HG03457 (cell line): ENCODE data around the gene KIDINS220.

Experiments
- ATAC-seq: cut with Tn5 transposase; IDR thresholded peaks from one replicate; pipeline ENCODE4 v1.9.1; 2021; ENCODE audit warnings: moderate number of reproducible peaks; ENCODE audit not compliant: unreplicated experiment

KIDINS220 gene

DNA sequence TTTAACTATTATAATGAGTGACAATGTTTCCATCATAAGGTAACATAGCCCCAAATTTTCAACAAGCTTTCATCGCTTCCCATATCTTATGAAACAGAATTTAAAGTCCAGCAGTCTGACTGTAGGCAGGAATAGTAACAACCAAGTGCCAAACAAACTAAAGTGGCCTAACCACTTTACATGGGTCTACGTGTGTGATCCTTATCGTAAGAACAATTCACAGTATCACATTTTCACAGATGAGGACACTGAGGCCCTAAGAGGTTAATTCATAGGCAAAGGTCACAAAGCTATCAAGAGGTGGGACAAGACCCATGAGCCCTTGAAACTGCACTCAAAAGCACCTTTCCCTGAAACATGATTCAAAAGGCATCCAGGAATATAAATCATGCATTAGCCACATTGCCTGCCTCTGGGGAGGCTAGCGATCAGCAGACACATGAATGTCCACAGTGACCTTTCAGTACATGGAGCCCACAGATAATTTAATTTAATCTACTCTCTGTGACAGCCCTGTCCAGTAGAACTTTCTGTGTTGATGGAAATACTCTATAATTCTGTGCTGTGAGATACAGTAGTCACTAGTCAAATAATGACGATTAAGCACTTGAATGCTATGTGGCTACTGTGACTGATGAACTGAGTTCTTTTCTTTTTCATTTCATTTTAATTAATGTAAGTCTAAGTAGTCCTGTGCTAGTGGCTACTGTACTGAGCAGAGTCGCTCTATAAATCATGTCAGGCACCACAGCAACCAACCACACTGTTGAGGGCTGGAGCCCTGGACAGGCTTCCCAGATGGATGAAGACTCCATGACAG lies 30.3 kb downstream of the KIDINS220 start:
- ATAC-seq, result no peak

DNA sequence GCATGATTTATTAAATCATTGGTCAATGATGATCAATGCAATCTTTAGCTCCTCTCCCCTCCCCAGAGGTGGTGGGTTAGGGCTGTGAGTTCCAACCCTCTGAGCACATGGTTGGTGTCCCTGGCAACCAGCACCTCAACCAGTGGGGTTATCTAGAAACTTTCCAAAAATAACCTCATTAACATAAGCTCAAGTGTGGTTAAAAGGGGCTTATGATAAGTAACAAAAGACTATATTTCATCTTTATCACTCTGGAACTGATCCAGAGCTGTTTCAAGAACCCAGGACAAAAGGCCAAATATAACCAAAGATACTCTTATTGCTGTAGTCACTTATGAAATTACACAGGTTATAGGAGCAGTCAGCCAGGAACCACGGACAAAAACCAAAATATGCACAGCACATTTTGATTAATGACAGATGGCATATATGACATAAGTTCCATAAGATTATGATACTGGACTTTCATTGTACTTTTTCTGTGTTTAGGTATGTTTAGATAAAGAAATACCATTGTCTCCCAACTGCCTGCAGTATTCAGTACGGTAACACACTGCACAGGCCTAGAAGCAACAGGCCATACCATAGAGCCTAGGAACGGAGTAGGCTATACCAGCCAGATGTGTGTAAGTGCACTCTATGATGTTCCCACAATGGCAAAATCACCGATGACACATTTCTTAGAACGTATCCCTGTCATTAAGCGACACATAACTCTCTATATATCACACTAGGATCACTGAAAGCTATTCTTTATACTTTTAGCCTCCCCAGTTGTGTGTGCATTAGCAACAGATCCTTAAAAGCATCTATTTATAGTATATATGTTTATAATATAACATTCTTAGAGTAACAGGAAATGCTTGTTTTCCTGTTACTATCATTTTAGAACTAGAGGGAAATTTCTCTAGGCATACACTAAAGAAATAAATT lies 31.9 kb downstream of the KIDINS220 start:
- ATAC-seq, result no peak

DNA sequence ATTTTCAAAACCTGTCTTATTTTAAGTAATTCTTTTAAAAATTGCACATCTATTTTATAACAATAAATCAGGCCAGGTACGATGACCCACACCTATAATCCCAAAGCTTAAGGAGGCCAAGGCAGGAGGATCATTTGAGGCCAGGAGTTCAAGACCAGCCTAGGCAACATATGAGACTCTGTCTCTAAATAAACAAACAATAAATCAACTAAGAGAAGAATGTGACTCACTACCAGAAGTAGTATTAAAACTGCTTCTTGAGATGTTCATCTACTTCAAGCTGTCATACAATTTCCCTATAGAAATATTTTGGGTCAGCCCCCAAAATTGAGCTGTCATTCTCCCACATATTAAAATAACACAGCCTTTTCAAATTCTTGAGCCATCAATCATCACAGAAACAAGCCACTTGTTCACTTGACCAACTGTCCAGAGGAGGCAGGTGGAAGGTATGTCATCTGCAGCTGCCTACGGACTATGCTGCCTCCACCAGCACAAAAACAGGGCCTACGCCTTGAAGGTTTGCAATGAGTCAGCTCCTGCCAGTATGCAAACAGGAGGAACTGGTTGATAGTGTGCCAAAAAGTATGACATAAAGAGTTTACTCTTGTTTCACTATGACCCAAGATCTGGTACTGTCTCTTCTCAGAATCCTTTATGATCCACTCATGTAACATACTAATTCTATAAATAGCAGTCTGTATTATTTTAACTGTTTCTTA lies 33.6 kb downstream of the KIDINS220 start:
- peak; percentile 95 for ATAC-seq

DNA sequence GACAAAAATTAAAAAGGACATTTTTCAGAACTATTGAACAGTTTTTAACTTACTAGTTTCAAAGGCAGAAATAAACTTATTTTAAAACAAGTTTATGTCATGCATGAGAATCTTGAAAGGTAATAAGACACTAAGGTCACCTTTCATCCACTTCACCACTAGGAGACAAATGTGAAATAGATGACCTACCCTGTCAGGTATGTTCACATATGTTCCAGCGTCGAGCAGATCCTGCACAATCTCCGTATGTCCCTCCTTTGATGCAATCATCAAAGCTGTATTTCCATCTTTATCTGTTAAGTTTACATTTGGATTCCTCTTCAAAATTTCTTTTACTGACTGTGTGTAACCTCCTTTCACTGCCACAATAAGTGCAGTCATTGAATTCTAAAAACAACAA lies 34.7 kb downstream of the KIDINS220 start:
- ATAC-seq, result no peak

DNA sequence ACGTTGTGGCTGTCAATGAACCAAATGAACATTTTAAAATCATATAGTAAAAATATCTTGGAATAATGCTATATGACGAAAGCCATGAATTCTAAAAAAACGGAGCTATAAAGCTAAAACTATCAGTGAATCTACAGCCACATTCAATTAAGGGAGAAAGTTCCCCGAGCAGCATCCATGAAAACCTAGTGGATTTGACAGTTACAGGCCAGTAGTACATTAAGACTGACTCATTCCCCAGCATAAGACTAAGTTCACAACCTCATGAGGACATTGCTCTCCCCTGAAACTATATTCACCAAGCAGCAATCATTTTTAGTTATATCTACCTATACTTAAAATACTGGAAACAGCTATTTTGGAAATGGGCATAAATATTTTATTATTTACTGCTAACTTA lies 36.6 kb downstream of the KIDINS220 start:
- ATAC-seq, result no peak

DNA sequence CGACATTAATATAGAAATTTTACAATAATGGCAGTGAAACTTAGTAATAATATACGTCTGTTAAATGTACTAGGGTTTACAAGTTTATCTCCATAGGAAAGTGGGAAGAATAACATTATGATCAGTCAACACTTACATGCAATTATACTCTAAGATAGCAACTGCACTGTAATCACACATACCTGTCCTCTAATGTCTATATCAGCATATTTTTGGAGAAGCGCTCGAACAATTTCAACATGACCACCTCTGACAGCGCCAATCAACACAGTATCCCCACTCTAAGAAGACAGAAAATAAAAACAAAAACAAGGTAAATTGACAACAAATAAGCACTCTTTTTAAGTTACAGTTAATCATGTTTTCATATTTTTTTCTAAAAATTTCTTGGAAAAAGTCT lies 37.2 kb downstream of the KIDINS220 start:
- ATAC-seq, result no peak

DNA sequence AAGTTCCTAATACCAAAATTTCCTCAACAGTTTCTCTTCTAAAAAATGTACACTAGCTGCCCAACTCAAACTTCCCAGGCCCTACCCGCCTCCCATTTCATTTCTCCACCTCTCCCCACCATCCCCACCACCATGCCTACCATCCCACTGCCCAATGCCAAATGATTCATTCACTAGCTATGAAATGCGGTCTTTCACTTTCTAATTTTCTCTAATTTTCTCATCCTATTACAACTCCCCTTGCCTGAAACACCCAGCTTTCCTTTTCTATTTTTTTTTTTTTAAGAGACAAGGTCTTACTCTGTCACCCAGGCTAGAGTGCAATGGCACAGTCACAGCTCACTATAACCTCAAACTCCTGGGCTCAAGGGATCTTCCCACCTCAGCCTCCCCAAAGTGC lies 38.4 kb downstream of the KIDINS220 start:
- ATAC-seq, result no peak

DNA sequence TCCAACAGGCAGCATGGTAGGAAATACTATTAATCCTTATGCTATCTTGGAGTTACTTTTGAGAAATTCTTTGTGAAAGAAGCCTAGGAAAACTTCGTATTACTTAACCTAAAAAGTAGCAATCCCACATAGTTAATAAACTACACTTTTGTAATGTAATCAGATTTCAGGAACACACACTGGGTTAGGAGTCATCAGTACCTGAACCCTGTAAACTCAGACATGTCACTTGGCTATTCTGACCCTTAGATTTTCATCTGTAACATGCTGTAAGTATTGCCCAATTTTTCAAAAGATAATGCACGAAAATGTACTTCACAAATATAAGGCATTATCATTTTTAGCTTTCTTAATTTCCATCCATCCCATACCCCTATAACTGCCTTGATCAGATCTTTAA lies 39.0 kb downstream of the KIDINS220 start:
- ATAC-seq, result no peak

DNA sequence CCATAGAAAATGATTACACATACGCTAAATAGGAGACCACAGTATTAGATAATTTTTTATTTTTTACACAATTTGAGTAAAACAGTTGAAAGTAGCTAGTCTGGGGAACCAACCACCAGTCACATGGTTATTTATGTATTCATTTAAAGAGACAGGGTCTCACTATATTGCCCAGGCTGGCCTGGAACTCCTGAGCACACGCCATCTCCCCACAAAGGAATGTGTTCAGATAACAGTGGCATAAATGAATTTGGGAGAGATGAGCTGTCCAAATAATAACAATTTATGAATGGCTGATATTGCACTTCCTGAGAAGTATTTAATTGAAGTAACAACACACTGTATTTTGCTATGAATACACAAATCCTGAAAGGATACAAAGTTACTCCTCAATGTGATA lies 39.7 kb downstream of the KIDINS220 start:
- ATAC-seq, result no peak

DNA sequence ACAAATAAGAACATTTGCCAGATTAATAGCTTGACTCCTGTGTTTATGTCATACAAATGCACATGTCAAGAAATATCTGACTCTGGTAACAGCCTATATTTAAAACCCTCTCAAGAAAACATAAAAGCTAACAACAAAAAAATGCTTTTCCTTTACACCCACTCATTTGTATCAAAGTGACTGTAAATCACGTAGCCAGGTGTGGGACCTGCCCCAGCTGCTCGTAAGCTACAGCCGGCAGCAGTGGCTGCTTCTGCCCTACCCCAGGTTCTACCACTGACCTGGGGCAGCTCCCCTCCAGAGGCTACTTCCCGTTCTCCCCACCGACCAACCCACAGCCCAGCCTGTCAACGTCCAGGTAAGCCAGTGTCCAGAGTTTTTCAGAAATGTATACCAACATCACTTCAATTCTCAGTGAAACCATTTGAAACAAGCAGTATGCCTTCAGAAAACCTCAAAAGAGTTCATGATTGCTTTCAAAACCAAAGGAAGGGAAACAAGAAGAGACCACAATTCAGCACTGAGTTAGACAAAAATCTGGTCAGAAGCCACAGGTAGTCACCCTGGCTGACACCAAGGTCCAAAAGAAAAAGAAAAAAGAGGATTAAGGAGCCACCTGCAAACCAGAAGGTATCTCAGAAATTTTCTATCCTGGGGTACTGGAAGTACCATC lies 40.4 kb downstream of the KIDINS220 start:
- ATAC-seq, result no peak

DNA sequence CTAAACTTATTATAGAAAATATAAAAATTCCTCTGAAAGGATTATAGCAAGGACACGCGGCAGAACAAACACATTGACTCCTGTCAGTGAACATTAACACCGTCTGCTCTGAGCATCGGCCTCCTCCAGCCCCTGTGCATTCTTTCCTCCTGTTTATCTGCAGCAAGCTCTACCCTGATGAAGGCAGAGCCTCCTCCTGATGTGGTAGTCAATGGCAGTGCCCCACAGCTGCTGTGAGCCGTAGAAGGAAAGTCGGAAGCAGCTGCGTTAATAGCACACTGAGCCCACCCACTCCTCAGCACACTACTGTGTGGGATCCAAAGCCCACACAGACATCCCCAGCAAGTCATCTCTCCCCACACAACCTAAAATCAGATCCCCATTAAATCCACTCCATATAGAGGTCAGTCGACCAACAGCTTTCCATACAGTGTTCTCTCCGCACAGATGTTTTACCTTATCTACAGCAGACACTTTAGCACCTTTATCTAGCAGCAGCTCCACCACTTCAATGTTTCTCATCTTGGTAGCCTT lies 41.0 kb downstream of the KIDINS220 start:
- no peak for ATAC-seq

DNA sequence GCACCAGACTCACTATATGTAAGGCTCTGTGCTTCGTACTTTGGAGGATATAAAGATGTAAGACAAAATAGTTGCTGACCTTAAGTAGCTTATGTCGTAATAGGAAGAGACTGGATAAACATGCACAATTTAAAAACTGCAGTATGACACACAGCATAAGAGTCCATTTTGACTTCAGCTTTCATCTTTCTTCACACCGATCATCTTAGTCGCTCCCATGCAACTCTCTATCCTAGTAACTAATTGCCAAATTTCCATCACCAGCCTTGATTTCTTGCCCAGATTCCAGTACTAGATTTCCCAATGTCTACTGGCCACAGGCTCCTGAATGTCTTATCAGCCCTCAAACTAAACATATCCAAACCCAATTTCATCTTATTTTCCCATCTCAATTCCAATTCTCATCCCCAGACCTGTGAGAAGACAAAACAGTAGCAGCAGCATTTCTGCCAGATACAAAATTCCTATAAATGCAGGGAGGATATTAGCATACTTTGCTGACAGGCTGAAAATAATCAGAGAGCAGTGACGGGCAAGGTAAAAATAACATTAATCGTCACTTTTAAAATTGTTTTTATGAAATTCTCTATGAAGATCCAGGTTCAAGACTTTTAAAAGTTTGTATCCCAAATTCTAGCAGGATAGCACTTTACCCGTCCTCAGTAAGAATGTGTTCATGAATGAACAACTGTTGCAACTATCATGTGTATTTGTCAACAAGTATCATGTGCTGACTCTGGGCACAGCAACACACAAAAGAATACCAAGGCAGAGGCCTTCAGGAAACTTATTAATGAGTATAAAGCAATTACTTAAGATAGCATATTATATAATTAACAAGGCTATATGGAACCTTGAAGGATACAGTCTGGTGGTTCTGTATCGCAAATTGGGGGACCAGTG lies 42.2 kb downstream of the KIDINS220 start:
- no peak for ATAC-seq

DNA sequence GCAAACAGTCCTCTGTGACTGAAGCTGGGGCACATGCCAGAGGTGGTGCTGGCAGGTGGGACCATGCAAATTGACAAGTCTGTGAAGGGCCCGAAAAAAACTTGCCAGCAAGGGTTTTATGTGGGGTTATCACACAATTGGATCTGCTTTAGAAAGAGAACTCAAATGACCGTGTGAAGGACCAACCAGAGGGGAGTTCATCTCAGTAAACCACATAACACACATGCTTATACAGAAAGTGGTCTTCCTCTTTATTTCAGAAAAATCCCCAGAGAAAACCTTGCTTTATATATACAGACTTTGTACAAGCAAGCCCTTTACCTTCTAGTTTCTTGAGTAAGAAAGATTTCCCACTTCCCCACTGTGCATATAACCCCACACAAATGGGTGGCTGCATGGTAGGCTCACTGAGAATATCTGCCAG lies 46.7 kb downstream of the KIDINS220 start:
- ATAC-seq, result no peak

DNA sequence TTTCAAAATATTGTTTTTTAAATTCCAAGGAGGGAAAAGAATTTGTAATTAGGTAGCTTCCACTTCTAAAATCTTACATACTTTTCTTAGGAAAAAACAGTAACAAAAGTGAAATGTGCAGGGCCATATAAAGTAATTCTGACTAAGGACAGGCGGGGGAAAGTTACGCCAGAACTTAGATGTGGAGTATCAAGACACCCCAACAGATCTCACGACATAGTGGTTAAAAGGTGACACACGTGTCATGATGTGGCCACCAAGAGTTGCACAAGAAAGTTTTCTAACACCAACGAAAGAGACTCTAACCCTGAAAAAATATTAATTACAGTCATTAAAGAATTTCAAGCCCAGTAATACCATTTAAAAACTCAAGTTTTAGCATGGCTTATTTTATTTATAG lies 51.0 kb downstream of the KIDINS220 start:
- no peak for ATAC-seq

DNA sequence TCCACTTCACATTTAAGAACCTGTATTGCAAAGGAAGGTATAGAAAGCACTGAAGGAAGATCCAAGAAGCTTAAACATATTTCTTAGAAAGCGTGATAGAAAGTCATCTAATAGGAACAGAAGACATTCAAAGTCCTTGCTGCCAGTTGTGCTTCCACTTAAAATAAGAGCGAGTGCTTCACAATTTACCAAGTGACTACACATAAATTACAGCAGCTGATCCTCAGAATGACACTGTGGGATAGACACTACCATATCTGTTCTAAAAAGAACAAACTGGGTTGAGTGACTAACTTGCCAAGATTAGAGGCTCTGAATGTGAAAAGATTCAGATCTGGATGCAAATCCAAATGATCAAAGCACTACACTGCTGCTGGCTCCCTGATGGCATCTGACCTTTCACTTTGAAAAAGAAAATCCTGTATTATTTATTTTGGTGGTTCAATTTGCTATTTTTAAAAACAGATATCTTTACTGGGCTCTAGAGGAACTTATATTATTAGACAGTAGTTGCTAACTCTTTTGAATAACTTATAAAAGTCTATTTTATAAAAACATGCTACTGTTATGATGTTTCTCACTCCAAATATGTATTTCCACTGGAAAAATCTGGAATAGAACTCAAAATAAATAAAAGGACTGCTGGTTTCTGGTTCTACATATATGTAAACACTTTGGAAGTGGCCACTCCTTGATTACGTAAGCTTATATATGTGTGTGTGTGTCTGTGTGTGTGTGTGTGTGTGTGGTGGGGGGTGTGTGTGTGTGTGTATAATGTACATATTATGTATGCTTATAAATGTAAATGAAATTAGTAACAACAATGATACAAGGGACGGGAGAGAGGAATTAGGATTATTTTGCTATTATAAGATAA lies 57.4 kb downstream of the KIDINS220 start:
- ATAC-seq, result no peak

DNA sequence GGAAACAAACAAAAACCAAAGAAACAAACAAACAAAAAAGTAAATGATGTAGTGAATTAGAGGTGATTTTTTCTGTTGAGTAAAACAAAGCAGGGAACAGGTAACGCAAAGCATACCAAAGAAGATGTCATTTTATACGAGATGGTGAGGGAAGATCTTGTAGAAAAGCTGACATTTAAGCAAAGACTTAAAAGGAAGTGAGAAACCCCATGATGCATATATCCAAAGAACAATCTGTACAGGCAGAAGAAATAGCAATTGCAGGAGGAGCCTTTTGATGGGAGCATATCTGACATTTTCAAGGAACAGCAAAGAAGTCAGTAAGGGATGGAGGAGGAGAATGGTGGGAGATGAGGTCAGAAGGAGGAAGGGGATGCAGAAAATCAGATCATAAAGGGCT lies 63.0 kb downstream of the KIDINS220 start:
- ATAC-seq, result no peak

DNA sequence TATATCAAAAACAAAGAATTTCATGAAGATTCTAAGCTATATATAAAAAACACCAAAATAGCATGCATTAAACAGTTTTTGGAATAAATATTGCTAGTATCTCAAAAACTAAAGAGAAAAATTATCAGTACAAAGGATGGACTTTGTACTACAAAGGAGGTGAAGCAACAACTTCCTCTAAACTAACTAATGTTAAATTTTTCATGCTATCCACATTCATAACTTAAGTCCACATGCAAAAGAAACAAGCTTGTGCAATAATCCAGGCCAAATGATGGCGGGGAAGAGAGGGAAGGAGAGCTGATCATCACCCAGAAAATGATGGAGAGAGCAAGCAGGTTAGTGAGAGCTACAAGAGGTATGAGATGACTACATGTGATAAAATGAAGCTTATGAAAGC lies 70.1 kb downstream of the KIDINS220 start:
- ATAC-seq, result no peak

DNA sequence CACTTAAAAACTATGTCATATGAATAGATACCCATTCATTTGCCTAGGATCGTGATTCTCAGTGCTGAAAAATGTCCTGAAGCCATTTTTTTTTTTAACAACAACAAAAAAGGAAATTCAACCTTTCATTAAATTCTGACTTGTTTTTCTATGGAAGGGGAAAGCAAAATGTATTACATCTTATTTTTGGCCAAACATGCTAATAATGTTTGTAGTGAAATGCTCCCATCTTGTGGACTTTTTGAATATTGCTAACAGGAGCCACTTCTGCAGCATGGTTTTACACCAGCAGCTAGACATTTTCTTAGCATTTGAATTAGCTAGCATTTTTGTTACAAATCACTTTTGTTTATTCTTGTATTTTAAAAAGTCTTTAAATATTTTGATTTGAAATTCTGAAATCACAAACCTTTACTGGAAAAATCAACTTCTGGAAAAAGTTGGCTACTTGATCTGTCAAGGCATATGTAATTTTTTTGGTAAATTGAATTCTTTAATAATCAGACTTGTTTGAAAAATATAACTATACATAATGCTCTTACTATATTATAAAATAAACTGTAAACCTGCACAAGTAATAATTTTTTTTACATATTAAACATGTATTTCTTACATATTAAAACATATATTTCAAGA lies 75.8 kb downstream of the KIDINS220 start:
- no peak for ATAC-seq
